ENCODE measurements around the gene XIRP1. TPM values are rescaled to one million over a fixed set of nuclear protein-coding genes. Genes with fewer than 3 reads are reported as not detected.

The XIRP1 gene
- total and polyA plus RNA-seq, 2 of the 13 experiments (the other 11 are each of a cell fraction or from before 2014, with no cell fraction given): not detected

DNA sequence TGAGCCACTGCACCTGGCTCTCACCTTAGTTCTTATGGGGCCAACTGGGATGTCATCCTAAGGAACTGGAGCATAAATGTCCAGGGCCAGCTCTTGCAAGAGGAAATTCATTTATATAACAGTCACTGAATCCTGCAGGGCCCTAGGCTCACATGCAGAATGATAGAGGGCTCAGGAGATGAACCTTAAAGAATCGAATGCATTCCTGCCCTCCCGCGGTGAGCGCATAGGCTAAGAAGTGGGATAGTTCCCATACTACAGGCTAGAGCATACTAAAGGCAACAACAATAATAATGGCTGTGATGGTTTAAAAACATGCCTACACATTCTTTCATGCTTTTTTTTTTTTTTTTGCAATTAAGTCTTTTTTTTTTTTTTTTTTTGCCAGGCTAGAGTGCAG, 21.9 kb downstream of the XIRP1 start:
- POLR2A ChIA-PET: no interaction called here
- Histone ChIP-seq H4K20me1 (ENCODE audit: insufficient read depth, low read length) (no peaks in the 10 kb centered on the region), H3K79me2 (ENCODE audit: insufficient read depth, low read length) (no peaks in the 10 kb centered on the region), H3K4me2 (ENCODE audit: low read depth, low read length) (no peak overlapping the region), H3K27ac (ENCODE audit: extremely low read length, insufficient read depth, low read length) (no peak overlapping the region), H3K27me3 (ENCODE audit: control insufficient read depth in 1 of 2, insufficient read depth in 2 of 2, low read length in 2 of 2) (peaks cover 0 to 1% of the 10 kb centered on the region in 2 experiments; a peak in 2 of 5 replicates), H2AFZ (ENCODE audit: low read length) (no peak overlapping the region), H3K9me3 (ENCODE audit: low read length) (no peaks in the 10 kb centered on the region), H3K4me3 (replicated peaks in 1 of 3; ENCODE audit: insufficient read depth in 1 of 3, low read depth in 2 of 3, low read length in 3 of 3) (no peak overlapping the region), H3K36me3 (replicated peaks in 1 of 2; ENCODE audit: control insufficient read depth in 1 of 2, insufficient read depth in 2 of 2, low read length in 2 of 2) (no peaks in the 10 kb centered on the region), H3K4me1 (ENCODE audit: insufficient read depth, low read length) (peaks cover 16% of the 10 kb centered on the region), H3K9ac (ENCODE audit: insufficient read depth, low read depth, low read length) (no peak overlapping the region)
- ATAC-seq (no peak), FAIRE-seq (no peak), DNase-seq (ENCODE audit: low spot score) (no peak)
- CTCF ChIA-PET (ENCODE audit: low intra/inter-chr PET ratio, low total read pairs): no interaction called here
- in situ Hi-C loops (cut with HindIII; ENCODE audit: extremely low pct_ligation_motif_present, low pct_unique_long_range_greater_than_20kb) (no loop called here), intact Hi-C loops (cut with micrococcal nuclease; ENCODE audit: unreplicated experiment) (no loop called here)
- no peak for TF ChIP-seq HNF4A (CRISPR knock-in tag; IDR thresholded peaks at IDR 0.05)
- no TSS peak for BruUV-seq (replicated peaks)
- 91% methylated on average over 4 of the region's 4 CpGs for WGBS (ENCODE audit: low lambda C conversion rate)

DNA sequence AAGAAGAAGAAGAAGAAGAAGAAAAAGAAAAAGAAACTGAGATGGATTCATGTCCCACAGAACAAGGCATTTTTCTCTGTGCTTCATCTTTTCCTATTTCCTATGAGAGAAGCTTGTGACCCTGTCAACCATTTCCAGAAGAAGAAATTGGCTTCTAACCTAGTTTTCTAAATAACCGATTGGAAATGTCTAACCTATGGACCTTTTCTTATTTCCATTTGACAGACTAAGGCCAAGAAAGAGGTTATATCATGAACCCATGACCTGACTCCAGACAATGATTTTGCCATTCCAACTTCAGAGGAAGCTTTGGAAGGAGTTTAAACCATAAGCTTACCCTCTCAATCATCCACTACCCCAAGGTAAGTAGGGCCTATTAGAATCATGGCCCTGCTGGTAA, 22.7 kb downstream of the XIRP1 start:
- Histone ChIP-seq H3K79me2 (ENCODE audit: insufficient read depth, low read length) (no peaks in the 10 kb centered on the region), H3K4me2 (ENCODE audit: low read depth, low read length) (no peak overlapping the region), H3K27me3 (ENCODE audit: control insufficient read depth in 1 of 2, insufficient read depth in 2 of 2, low read length in 2 of 2) (peaks cover 0 to 1% of the 10 kb centered on the region in 2 experiments; a peak in 2 of 5 replicates), H3K27ac (ENCODE audit: extremely low read length, insufficient read depth, low read length) (no peak overlapping the region), H3K9me3 (ENCODE audit: low read length) (no peaks in the 10 kb centered on the region), H3K9ac (ENCODE audit: insufficient read depth, low read depth, low read length) (no peak overlapping the region), H3K4me3 (replicated peaks in 1 of 3; ENCODE audit: insufficient read depth in 1 of 3, low read depth in 2 of 3, low read length in 3 of 3) (no peak overlapping the region), H3K36me3 (replicated peaks in 1 of 2; ENCODE audit: control insufficient read depth in 1 of 2, insufficient read depth in 2 of 2, low read length in 2 of 2) (no peaks in the 10 kb centered on the region), H3K4me1 (ENCODE audit: insufficient read depth, low read length) (peaks cover 12% of the 10 kb centered on the region), H2AFZ (ENCODE audit: low read length) (no peak overlapping the region), H4K20me1 (ENCODE audit: insufficient read depth, low read length) (no peaks in the 10 kb centered on the region)
- FAIRE-seq (no peak), DNase-seq (ENCODE audit: low spot score) (no peak), ATAC-seq (no peak)
- POLR2A ChIA-PET: no interaction called here
- no peak for TF ChIP-seq ZNF577 (CRISPR knock-in tag; IDR thresholded peaks at IDR 0.05; ENCODE audit: borderline replicate concordance, low read depth)
- TF ChIP-seq MLLT10 (CRISPR knock-in tag; IDR thresholded peaks at IDR 0.05): no peak
- intact Hi-C loops (cut with micrococcal nuclease; ENCODE audit: unreplicated experiment) (no loop called here), in situ Hi-C loops (cut with HindIII; ENCODE audit: extremely low pct_ligation_motif_present, low pct_unique_long_range_greater_than_20kb) (no loop called here)
- no CpG with 5 or more reads among the region's 1 CpG for WGBS (ENCODE audit: low lambda C conversion rate)
- CTCF ChIA-PET (ENCODE audit: low intra/inter-chr PET ratio, low total read pairs): no interaction called here
- BruUV-seq (replicated peaks): no TSS peak
